Measurements from ENCODE around the gene ITGA7. TPM values are rescaled to one million over a fixed set of nuclear protein-coding genes. Genes with fewer than 3 reads are reported as not detected.

Gene ITGA7
- total and polyA plus RNA-seq, 2 of the 4 experiments (the other 2 are of a cell fraction) = 3.9 to 15.7 TPM

DNA sequence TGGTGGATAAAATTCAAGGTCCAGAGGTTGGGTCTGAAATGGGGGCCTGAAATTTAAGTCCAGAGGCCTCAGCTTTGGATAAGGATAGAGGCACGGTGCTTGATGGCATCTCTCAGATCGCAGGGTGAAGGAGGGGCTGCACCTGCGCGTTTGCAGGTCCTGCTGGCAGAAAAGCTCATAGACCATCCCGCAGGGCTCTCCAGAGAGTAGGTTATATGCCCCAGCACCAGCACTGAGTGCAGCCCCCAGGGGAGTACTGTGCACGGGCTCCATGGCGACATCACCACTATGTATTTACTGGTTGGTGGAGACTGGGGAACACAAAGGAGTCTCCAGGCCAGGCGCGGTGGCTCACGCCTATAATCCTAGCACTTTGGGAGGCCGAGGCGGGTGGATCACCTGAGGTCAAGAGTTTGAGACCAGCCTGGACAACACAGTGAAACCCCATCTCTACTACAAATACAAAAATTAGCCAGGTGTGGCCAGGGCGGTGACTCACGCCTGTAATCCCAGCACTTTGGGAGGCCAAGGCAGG is 25.4 kb upstream of the ITGA7 start:
- Histone ChIP-seq H3K79me1 (ENCODE audit: low read depth in 1 of 2, low read length in 2 of 2) (peaks cover 0 to 43% of the 10 kb centered on the region in 2 experiments; a peak in 2 of 4 replicates), H2AK9ac (replicated peaks; ENCODE audit: low read depth, low read length, poor library complexity) (no peak overlapping the region), H4K91ac (ENCODE audit: insufficient read depth, low read depth, low read length) (no peak overlapping the region), H2BK15ac (ENCODE audit: low read depth, low read length) (no peak overlapping the region), H3K18ac (ENCODE audit: low read depth, low read length) (no peak overlapping the region), H3K4me3 (ENCODE audit: insufficient read depth, low read depth, low read length) (no peak overlapping the region), H3K4ac (ENCODE audit: low read depth, low read length) (no peak overlapping the region), H3K27me3 (ENCODE audit: control insufficient read depth, insufficient read depth, low read length) (no peaks in the 10 kb centered on the region), H3K56ac (ENCODE audit: extremely low read depth, insufficient read depth, low read length) (no peak overlapping the region), H3K27ac (ENCODE audit: insufficient read depth, low read length) (no peak overlapping the region), H4K5ac (ENCODE audit: low read depth, low read length) (no peak overlapping the region), H2BK20ac (ENCODE audit: low read depth, low read length) (no peak overlapping the region), H3K36me3 (ENCODE audit: control insufficient read depth, insufficient read depth, low read length) (no peaks in the 10 kb centered on the region), H2BK120ac (ENCODE audit: low read depth, low read length) (no peak overlapping the region), H2BK5ac (ENCODE audit: low read depth, low read length, poor library complexity, severe bottlenecking) (no peak overlapping the region), H3K4me2 (ENCODE audit: low read depth, low read length) (no peak overlapping the region), H3K9ac (ENCODE audit: low read depth, low read length) (no peak overlapping the region), H3K14ac (replicated peaks; ENCODE audit: low read depth, low read length) (no peak overlapping the region), H3K9me3 (ENCODE audit: control insufficient read depth, insufficient read depth, low read length) (no peaks in the 10 kb centered on the region), H3K4me1 (ENCODE audit: control insufficient read depth, insufficient read depth, low read length) (peaks cover 7% of the 10 kb centered on the region), H2AFZ (replicated peaks; ENCODE audit: low read length, poor library complexity) (no peak overlapping the region), H3K23ac (ENCODE audit: low read depth, low read length) (no peak overlapping the region), H4K8ac (ENCODE audit: low read depth in 2 of 2, low read length in 2 of 2) (no peak overlapping the region), H3K9me1 (ENCODE audit: insufficient read depth, low read length) (0 out of 2 replicates have a peak, but pooled peaks cover 3% of the 10 kb centered on the region), H4K20me1 (ENCODE audit: insufficient read depth, low read length) (peaks cover 11% of the 10 kb centered on the region), H2AK5ac (ENCODE audit: low read depth, low read length) (no peak overlapping the region)
- no peak for TF ChIP-seq POLR2A (IDR thresholded peaks at IDR 0.05; ENCODE audit: low read depth, low read length)
- no peak for TF ChIP-seq FOS (IDR thresholded peaks at IDR 0.05; ENCODE audit: low read depth, low read length)
- no peak for TF ChIP-seq MXI1 (IDR thresholded peaks at IDR 0.05; ENCODE audit: borderline replicate concordance, low read depth, low read length)
- TF ChIP-seq RCOR1 (IDR thresholded peaks at IDR 0.05; ENCODE audit: insufficient replicate concordance, low read length) = no peak
- no peak for TF ChIP-seq CEBPB (IDR thresholded peaks at IDR 0.05; ENCODE audit: low read depth, low read length)
- DNase-seq (no peak), ATAC-seq (ENCODE audit: low read depth) (no peak)
- BruUV-seq (replicated peaks) = no TSS peak
- ChIA-PET CTCF (no interaction called here), POLR2A (ENCODE audit: unreplicated experiment) (no interaction called here)
- dilution Hi-C loops (cut with HindIII; ENCODE audit: low sequenced_read_pairs, unreplicated experiment) = no loop called here
- intact Hi-C loops (cut with micrococcal nuclease) = no loop called here
- WGBS, 2 experiments (ENCODE audit: extremely low coverage in 2 of 2, insufficient read length in 1 of 2) = 100% methylated on average over 4 of the region's 14 CpGs; no CpG with 5 or more reads in 1 of the 2 experiments
- in situ Hi-C loops (cut with MboI; ENCODE audit: low sequenced_read_pairs) = no loop called here

Measured in IMR-90 (cell line).